DND-41 (cell line): Measurements from ENCODE around the gene IGF2BP2.

Experiments used
- ATAC-seq: fragments of 200-7000 bp; cut with Tn5 transposase; 3 replicates; pipeline ENCODE4 v1.9.1; 2021; ENCODE audit warnings: low read depth; ENCODE audit not compliant: insufficient read depth
- DNase-seq: peaks from one replicate; pipeline ENCODE4 v3.0.0-alpha.2; 2020
- H2AFZ ChIP-seq: 2 replicates; pipeline ENCODE4 v1.6.0; 2012; ENCODE audit warnings: low read depth, low read length
- H3K27ac ChIP-seq: 2 replicates; pipeline ENCODE4 v1.5.1; 2012; ENCODE audit warnings: low read length, inconsistent platforms
- H3K27me3 ChIP-seq: fragments of 200-600 bp; sonication (generic); 2 replicates; pipeline ENCODE4 v1.6.0; 2012; ENCODE audit warnings: low read length, mild to moderate bottlenecking, inconsistent platforms; ENCODE audit not compliant: insufficient read depth, poor library complexity
- H3K36me3 ChIP-seq: 2 replicates; pipeline ENCODE4 v1.5.1; 2012; ENCODE audit warnings: low read length, inconsistent platforms; ENCODE audit not compliant: insufficient read depth
- H3K4me1 ChIP-seq: 2 replicates; pipeline ENCODE4 v1.5.1; 2012; ENCODE audit warnings: mild to moderate bottlenecking, low read length; ENCODE audit not compliant: insufficient read depth
- H3K4me2 ChIP-seq: 2 replicates; pipeline ENCODE4 v1.6.0; 2012; ENCODE audit warnings: mild to moderate bottlenecking, moderate library complexity, low read length, inconsistent platforms; ENCODE audit not compliant: insufficient read depth
- H3K4me3 ChIP-seq, 2 experiments: fragments of 200-600 bp in 1 of 2; shearing (Covaris generic) in 1 of 2; 2 replicates each; pipeline ENCODE4 v1.5.1; 2012 to 2016; ENCODE audit warnings: inconsistent platforms in 2 of 2, low read length in 2 of 2, mild to moderate bottlenecking in 2 of 2, low read depth in 1 of 2, moderate library complexity in 1 of 2
- H3K79me2 ChIP-seq: 2 replicates; pipeline ENCODE4 v1.6.0; 2012; ENCODE audit warnings: low read length, inconsistent platforms; ENCODE audit not compliant: insufficient read depth
- H3K9ac ChIP-seq: 2 replicates; pipeline ENCODE4 v1.6.0; 2012; ENCODE audit warnings: low read depth, mild to moderate bottlenecking, inconsistent platforms, low read length, moderate library complexity
- H3K9me3 ChIP-seq: 2 replicates; pipeline ENCODE4 v1.5.1; 2012; ENCODE audit warnings: low read length, moderate library complexity, mild to moderate bottlenecking, inconsistent platforms; ENCODE audit not compliant: insufficient read depth, severe bottlenecking
- H4K20me1 ChIP-seq: 2 replicates; pipeline ENCODE4 v1.6.0; 2012; ENCODE audit warnings: low read length; ENCODE audit not compliant: insufficient read depth
- EZH2 ChIP-seq: IDR thresholded peaks from 3 replicates; pipeline ENCODE4 v1.6.1; 2012; ENCODE audit warnings: borderline replicate concordance, low read depth, mild to moderate bottlenecking, moderate library complexity, low read length, inconsistent platforms; ENCODE audit not compliant: severe bottlenecking
- TF ChIP-seq, protein P1 (sequence below): IDR thresholded peaks from 2 replicates; pipeline ENCODE4 v1.5.1; 2012; ENCODE audit warnings: borderline replicate concordance, low read length, moderate library complexity, mild to moderate bottlenecking; ENCODE audit not compliant: poor library complexity, severe bottlenecking; ENCODE audit errors: extremely low read depth

Gene IGF2BP2

DNA sequence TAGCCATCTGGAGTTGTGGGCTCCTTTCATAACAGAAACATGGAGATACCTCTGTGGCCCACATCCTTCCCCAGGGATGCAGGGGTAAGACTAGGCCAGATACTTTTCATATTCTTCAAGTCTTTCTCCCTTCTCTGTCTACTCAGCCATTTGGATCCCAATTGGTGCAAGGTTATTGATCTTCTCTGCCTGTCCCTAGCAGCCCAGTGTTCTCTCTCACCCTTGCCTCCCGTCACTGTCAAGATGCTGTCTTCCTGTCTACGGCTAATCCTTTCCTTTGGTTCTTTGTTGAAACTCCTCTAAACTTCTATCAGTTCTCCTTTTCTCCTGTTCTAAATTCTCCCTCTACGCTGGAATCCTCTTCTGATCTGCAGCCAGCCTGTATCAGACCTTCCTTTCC is 187.5 kb downstream of the IGF2BP2 start:
- ATAC-seq = no peak

GRCh38 chr3:185632996-185633395 is 191.8 kb downstream of the IGF2BP2 start:
- Histone ChIP-seq H3K4me2 (no peak overlapping the region), H3K4me3 (no peak overlapping the region), H3K27me3 (no peaks in the 10 kb centered on the region), H3K79me2 (no peaks in the 10 kb centered on the region), H3K9me3 (no peaks in the 10 kb centered on the region), H3K9ac (no peak overlapping the region), H3K27ac (no peak overlapping the region), H2AFZ (no peak overlapping the region), H3K4me1 (peaks cover 8% of the 10 kb centered on the region; the same call in 1 of the 2 replicates), H4K20me1 (no peaks in the 10 kb centered on the region), H3K36me3 (peaks cover 17% of the 10 kb centered on the region)
- TF ChIP-seq EZH2 = no peak
- TF ChIP-seq, protein P1, sequence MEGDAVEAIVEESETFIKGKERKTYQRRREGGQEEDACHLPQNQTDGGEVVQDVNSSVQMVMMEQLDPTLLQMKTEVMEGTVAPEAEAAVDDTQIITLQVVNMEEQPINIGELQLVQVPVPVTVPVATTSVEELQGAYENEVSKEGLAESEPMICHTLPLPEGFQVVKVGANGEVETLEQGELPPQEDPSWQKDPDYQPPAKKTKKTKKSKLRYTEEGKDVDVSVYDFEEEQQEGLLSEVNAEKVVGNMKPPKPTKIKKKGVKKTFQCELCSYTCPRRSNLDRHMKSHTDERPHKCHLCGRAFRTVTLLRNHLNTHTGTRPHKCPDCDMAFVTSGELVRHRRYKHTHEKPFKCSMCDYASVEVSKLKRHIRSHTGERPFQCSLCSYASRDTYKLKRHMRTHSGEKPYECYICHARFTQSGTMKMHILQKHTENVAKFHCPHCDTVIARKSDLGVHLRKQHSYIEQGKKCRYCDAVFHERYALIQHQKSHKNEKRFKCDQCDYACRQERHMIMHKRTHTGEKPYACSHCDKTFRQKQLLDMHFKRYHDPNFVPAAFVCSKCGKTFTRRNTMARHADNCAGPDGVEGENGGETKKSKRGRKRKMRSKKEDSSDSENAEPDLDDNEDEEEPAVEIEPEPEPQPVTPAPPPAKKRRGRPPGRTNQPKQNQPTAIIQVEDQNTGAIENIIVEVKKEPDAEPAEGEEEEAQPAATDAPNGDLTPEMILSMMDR = no peak
- ATAC-seq (no peak), DNase-seq (no peak)

More for the DNA sequence above, 187.5 kb downstream of the IGF2BP2 start:
- no peak overlapping the region for H3K4me3 ChIP-seq
- H3K4me1 ChIP-seq = peaks cover 8% of the 10 kb centered on the region; the same call in 1 of the 2 replicates
- H3K27me3 ChIP-seq = no peaks in the 10 kb centered on the region
- H2AFZ ChIP-seq = no peak overlapping the region
- H3K79me2 ChIP-seq = no peaks in the 10 kb centered on the region
- no peak overlapping the region for H3K27ac ChIP-seq
- no peak overlapping the region for H3K9ac ChIP-seq
- H4K20me1 ChIP-seq = no peaks in the 10 kb centered on the region
- TF ChIP-seq EZH2 = no peak
- TF ChIP-seq, protein P1 = no peak
- no peak for DNase-seq
- H3K9me3 ChIP-seq = no peaks in the 10 kb centered on the region
- H3K4me2 ChIP-seq = no peak overlapping the region
- no peaks in the 10 kb centered on the region for H3K36me3 ChIP-seq

DNA sequence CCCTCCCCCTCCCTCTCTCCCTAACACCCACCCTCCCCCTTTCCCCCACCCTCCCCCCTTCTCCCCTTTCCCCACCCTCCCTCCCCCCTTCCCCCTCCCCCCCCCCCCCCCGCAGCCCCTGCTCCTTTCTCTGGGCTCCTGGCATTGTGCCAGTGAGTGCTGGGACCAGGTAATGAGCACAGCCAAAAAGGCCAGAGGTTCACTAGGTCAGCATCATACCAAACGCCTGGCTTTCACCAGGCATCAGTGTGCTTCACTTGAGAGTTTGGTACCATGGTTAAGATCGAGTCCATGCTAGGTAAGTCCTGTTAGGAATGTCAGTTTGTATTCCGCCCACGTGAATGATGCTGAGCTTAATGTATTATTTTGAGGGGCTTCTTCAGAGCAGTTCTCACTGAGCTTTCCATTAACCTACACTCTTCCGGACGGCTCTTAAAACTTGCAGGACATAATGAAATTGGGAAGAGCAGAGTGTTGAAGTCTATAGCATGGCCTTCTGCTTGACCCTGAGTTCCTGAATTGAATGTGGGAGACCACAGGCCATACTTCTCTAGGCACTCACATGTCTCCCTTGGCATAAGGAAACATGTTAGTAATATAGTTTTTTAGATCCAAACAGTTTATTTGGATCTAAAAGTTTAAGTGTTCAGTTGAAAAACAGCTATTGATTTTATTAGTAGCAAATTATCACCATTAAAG is 193.2 kb downstream of the IGF2BP2 start:
- no peaks in the 10 kb centered on the region for H3K79me2 ChIP-seq
- H3K9me3 ChIP-seq = no peaks in the 10 kb centered on the region
- no peaks in the 10 kb centered on the region for H3K27me3 ChIP-seq
- H3K9ac ChIP-seq = no peak overlapping the region
- H4K20me1 ChIP-seq = no peaks in the 10 kb centered on the region
- no peak overlapping the region for H3K27ac ChIP-seq
- H3K4me2 ChIP-seq = no peak overlapping the region
- TF ChIP-seq, protein P1 = no peak
- TF ChIP-seq EZH2 = no peak
- peaks cover 8% of the 10 kb centered on the region; the same call in 1 of the 2 replicates for H3K4me1 ChIP-seq
- no peak overlapping the region for H2AFZ ChIP-seq
- DNase-seq = no peak
- no peak overlapping the region for H3K4me3 ChIP-seq
- H3K36me3 ChIP-seq = peaks cover 25% of the 10 kb centered on the region
- ATAC-seq = no peak
